Measurements from ENCODE around the gene TRMO.
A peak's percentile ranks its signal among the peaks of the same experiment; 100 is the strongest.

The TRMO gene

GRCh38 chr9:97874624-97875023 is 47.7 kb downstream of the TRMO start:
- DNase-seq (ENCODE audit: extremely low read depth, insufficient read length) = no peak
- TF ChIP-seq CTCF (IDR thresholded peaks at IDR 0.05; ENCODE audit: insufficient read depth, low read length, poor library complexity, severe bottlenecking) = no peak
- H3K4me3 ChIP-seq (replicated peaks; ENCODE audit: low read depth, low read length) = no peak overlapping the region
- no peaks in the 10 kb centered on the region; the same call in none of the 2 replicates for H3K27me3 ChIP-seq (replicated peaks; ENCODE audit: control insufficient read depth, insufficient read depth, low read length)
- H3K36me3 ChIP-seq (ENCODE audit: control insufficient read depth, insufficient read depth, low read length) = no peaks in the 10 kb centered on the region

GRCh38 chr9:97873882-97874281 is 48.4 kb downstream of the TRMO start:
- Histone ChIP-seq H3K27me3 (replicated peaks; ENCODE audit: control insufficient read depth, insufficient read depth, low read length) (no peaks in the 10 kb centered on the region; the same call in none of the 2 replicates), H3K36me3 (ENCODE audit: control insufficient read depth, insufficient read depth, low read length) (no peaks in the 10 kb centered on the region), H3K4me3 (replicated peaks; ENCODE audit: low read depth, low read length) (no peak overlapping the region)
- no peak for TF ChIP-seq CTCF (IDR thresholded peaks at IDR 0.05; ENCODE audit: insufficient read depth, low read length, poor library complexity, severe bottlenecking)
- no peak for DNase-seq (ENCODE audit: extremely low read depth, insufficient read length)

GRCh38 chr9:97873425-97873824 is 48.9 kb downstream of the TRMO start:
- Histone ChIP-seq H3K27me3 (replicated peaks; ENCODE audit: control insufficient read depth, insufficient read depth, low read length) (no peaks in the 10 kb centered on the region; the same call in none of the 2 replicates), H3K4me3 (replicated peaks; ENCODE audit: low read depth, low read length) (no peak overlapping the region), H3K36me3 (ENCODE audit: control insufficient read depth, insufficient read depth, low read length) (no peaks in the 10 kb centered on the region)
- TF ChIP-seq CTCF (IDR thresholded peaks at IDR 0.05; ENCODE audit: insufficient read depth, low read length, poor library complexity, severe bottlenecking) = no peak
- DNase-seq (ENCODE audit: extremely low read depth, insufficient read length) = no peak

- Histone ChIP-seq H3K27me3 (replicated peaks; ENCODE audit: control insufficient read depth, insufficient read depth, low read length) (no peaks in the 10 kb centered on the region; the same call in none of the 2 replicates), H3K36me3 (ENCODE audit: control insufficient read depth, insufficient read depth, low read length) (no peaks in the 10 kb centered on the region)
Observed at GRCh38 chr9:97868859-97869258, 53.4 kb downstream of the TRMO start.

GRCh38 chr9:97866848-97867247 is 55.5 kb downstream of the TRMO start:
- Histone ChIP-seq H3K4me3 (replicated peaks; ENCODE audit: low read depth, low read length) (no peak overlapping the region), H3K36me3 (ENCODE audit: control insufficient read depth, insufficient read depth, low read length) (no peaks in the 10 kb centered on the region), H3K27me3 (replicated peaks; ENCODE audit: control insufficient read depth, insufficient read depth, low read length) (no peaks in the 10 kb centered on the region; the same call in none of the 2 replicates)
- peak; percentile 59 for DNase-seq (ENCODE audit: extremely low read depth, insufficient read length)
- TF ChIP-seq CTCF (IDR thresholded peaks at IDR 0.05; ENCODE audit: insufficient read depth, low read length, poor library complexity, severe bottlenecking) = no peak

More at GRCh38 chr9:97868859-97869258, 53.4 kb downstream of the TRMO start:
- DNase-seq (ENCODE audit: extremely low read depth, insufficient read length) = no peak
- no peak overlapping the region for H3K4me3 ChIP-seq (replicated peaks; ENCODE audit: low read depth, low read length)
- TF ChIP-seq CTCF (IDR thresholded peaks at IDR 0.05; ENCODE audit: insufficient read depth, low read length, poor library complexity, severe bottlenecking) = no peak

- Histone ChIP-seq H3K27me3 (replicated peaks; ENCODE audit: control insufficient read depth, insufficient read depth, low read length) (no peaks in the 10 kb centered on the region; the same call in none of the 2 replicates), H3K4me3 (replicated peaks; ENCODE audit: low read depth, low read length) (no peak overlapping the region), H3K36me3 (ENCODE audit: control insufficient read depth, insufficient read depth, low read length) (no peaks in the 10 kb centered on the region)
- no peak for TF ChIP-seq CTCF (IDR thresholded peaks at IDR 0.05; ENCODE audit: insufficient read depth, low read length, poor library complexity, severe bottlenecking)
- no peak for DNase-seq (ENCODE audit: extremely low read depth, insufficient read length)
Observed at GRCh38 chr9:97866300-97866699, 56.0 kb downstream of the TRMO start.

All from GM06990 (cell line).